Adrenal gland (tissue), 5 donors: ENCODE measurements around the gene DCTN2.
A peak's percentile ranks its signal among the peaks of the same experiment; 100 is the strongest.

ENCODE experiments used
- CTCF ChIP-seq, 6 experiments: fragments of 450-650 bp in 4 of 6; fragments of 200-600 bp in 2 of 6; sonication (generic) in 1 of 6; IDR thresholded peaks; 1 replicate in 5 of 6; 2 replicates in 1 of 6; pipeline versions ENCODE4 v1.5.1 to v1.8.0; 2016 to 2021; ENCODE audit warnings: antibody characterized with exemption in 6 of 6, mild to moderate bottlenecking in 2 of 6, moderate library complexity in 1 of 6
- POLR2A ChIP-seq, 2 donors: fragments of 450-650 bp; IDR thresholded peaks; one replicate each; pipeline ENCODE4 v1.6.1; 2017; ENCODE audit warnings: antibody characterized with exemption in 2 of 2, mild to moderate bottlenecking in 2 of 2, moderate library complexity in 1 of 2
- donor health status: DM: no; HTN: no; CAD: no.

- TF ChIP-seq CTCF (IDR thresholded peaks at IDR 0.05) (peak in 1 of 6 experiments; percentile 4), POLR2A (IDR thresholded peaks at IDR 0.05) (no peak)
Measured at GRCh38 chr12:57549909-57550640, 3.1 kb upstream of the DCTN2 start, which contains the start of gene KIF5A.
